H1 (cell line): ENCODE results near the gene CD44. TPM values are rescaled to one million over a fixed set of nuclear protein-coding genes. Genes with fewer than 3 reads are reported as not detected.

Experiments
- CTCF ChIA-PET: fragments of 300-600 bp; sonication (Branson Sonifier 250); formaldehyde crosslinking; loops from one replicate; lab custom pipeline; 2021; ENCODE audit not compliant: partially characterized antibody; lab: Charles Lee
- POLR2A ChIA-PET: fragments of 300-600 bp; sonication (Branson Sonifier 250); formaldehyde crosslinking; loops from one replicate; lab custom pipeline; 2021; ENCODE audit warnings: inconsistent platforms; ENCODE audit not compliant: partially characterized antibody; lab: Charles Lee
- DNase-seq, 2 experiments: peaks; one replicate each; pipeline versions ENCODE4 v3.0.0 to v3.0.0-alpha.2; 2010 to 2022; ENCODE audit warnings: low spot score in 2 of 2, low read depth in 1 of 2, mixed read lengths in 1 of 2
- FAIRE-seq: peaks from 2 replicates; lab custom pipeline; 2011; peaks lifted over from hg19 to GRCh38; lab: Jason Lieb, UNC
- H2AFZ ChIP-seq: 2 replicates; pipeline ENCODE4 v1.8.1; 2012; ENCODE audit warnings: low read length, inconsistent platforms
- H2AK5ac ChIP-seq: 2 replicates; pipeline ENCODE4 v1.6.1; 2013; ENCODE audit warnings: low read depth, low read length
- H2BK120ac ChIP-seq: replicated peaks from 2 replicates; pipeline ENCODE3; 2013; ENCODE audit warnings: low read depth, low read length, inconsistent platforms
- H2BK12ac ChIP-seq: 2 replicates; pipeline ENCODE4 v1.6.1; 2013; ENCODE audit warnings: low read depth, low read length
- H2BK15ac ChIP-seq: 2 replicates; pipeline ENCODE4 v1.6.1; 2013; ENCODE audit warnings: low read length
- H2BK20ac ChIP-seq: 2 replicates; pipeline ENCODE4 v1.6.1; 2013; ENCODE audit warnings: low read length
- H2BK5ac ChIP-seq: 2 replicates; pipeline ENCODE4 v1.6.1; 2013; ENCODE audit warnings: low read depth, low read length
- H3K14ac ChIP-seq: 2 replicates; pipeline ENCODE4 v1.6.1; 2013; ENCODE audit warnings: inconsistent platforms; ENCODE audit not compliant: insufficient read length
- H3K18ac ChIP-seq: 2 replicates; pipeline ENCODE4 v1.6.1; 2013; ENCODE audit warnings: low read length; ENCODE audit errors: extremely low read depth
- H3K23ac ChIP-seq: 2 replicates; pipeline ENCODE4 v1.6.1; 2013; ENCODE audit warnings: inconsistent platforms; ENCODE audit not compliant: insufficient read length
- H3K23me2 ChIP-seq: 2 replicates; pipeline ENCODE4 v1.6.1; 2013; ENCODE audit warnings: low read depth, low read length
- H3K27ac ChIP-seq: 2 replicates; pipeline ENCODE4 v1.6.1; 2011; ENCODE audit warnings: low read depth, low read length, inconsistent platforms
- H3K27me3 ChIP-seq, 4 experiments: replicated peaks in 1 of 4; 1 replicate in 1 of 4; 2 replicates in 3 of 4; pipeline versions ENCODE4 v1.6.1 to v1.8.1; 2011 to 2013; ENCODE audit warnings: low read length in 3 of 4, mild to moderate bottlenecking in 3 of 4, inconsistent platforms in 2 of 4, mixed read lengths in 2 of 4, moderate library complexity in 1 of 4; ENCODE audit not compliant: control insufficient read depth in 3 of 4, insufficient read depth in 3 of 4; ENCODE audit errors: extremely low read depth in 1 of 4
- H3K36me3 ChIP-seq, 4 experiments: 2 replicates each; pipeline versions ENCODE4 v1.6.1 to v1.8.1; 2011 to 2013; ENCODE audit warnings: mild to moderate bottlenecking in 4 of 4, low read length in 3 of 4, moderate library complexity in 2 of 4, control low read depth in 1 of 4, inconsistent platforms in 1 of 4; ENCODE audit not compliant: insufficient read depth in 4 of 4, control insufficient read depth in 2 of 4
- H3K4ac ChIP-seq: replicated peaks from 2 replicates; pipeline ENCODE3; 2013; ENCODE audit warnings: low read length, low read depth, mixed read lengths, inconsistent platforms; ENCODE audit not compliant: insufficient read length
- H3K4me1 ChIP-seq, 4 experiments: replicated peaks in 1 of 4; 1 replicate in 1 of 4; 2 replicates in 3 of 4; pipeline versions ENCODE4 v1.6.1 to v1.8.1; 2011 to 2013; ENCODE audit warnings: low read length in 3 of 4, inconsistent platforms in 2 of 4, mixed read lengths in 1 of 4; ENCODE audit not compliant: insufficient read depth in 4 of 4, control insufficient read depth in 3 of 4
- H3K4me2 ChIP-seq, 2 experiments: 2 replicates each; pipeline versions ENCODE4 v1.6.1 to v1.8.1; 2011 to 2013; ENCODE audit warnings: low read depth in 2 of 2, low read length in 2 of 2, control low read depth in 1 of 2, inconsistent platforms in 1 of 2, mild to moderate bottlenecking in 1 of 2; ENCODE audit not compliant: insufficient read depth in 1 of 2
- H3K4me3 ChIP-seq, 4 experiments: fragments of 200-600, 300-600 bp in 1 of 4; sonication (generic), shearing (Covaris generic), sonication (Bioruptor Twin) in 1 of 4; 2 replicates each; pipeline versions ENCODE4 v1.5.1 to v1.8.1; 2011 to 2016; ENCODE audit warnings: low read length in 4 of 4, low read depth in 3 of 4, control low read depth in 2 of 4, inconsistent platforms in 2 of 4, mild to moderate bottlenecking in 2 of 4, mixed read lengths in 1 of 4, moderate library complexity in 1 of 4; ENCODE audit not compliant: insufficient read depth in 2 of 4; ENCODE audit errors: extremely low read depth in 1 of 4
- H3K56ac ChIP-seq: replicated peaks from 2 replicates; pipeline ENCODE3; 2013; ENCODE audit warnings: low read depth, mild to moderate bottlenecking, mixed read lengths, low read length, inconsistent platforms; ENCODE audit not compliant: insufficient read length
- H3K79me1 ChIP-seq: 2 replicates; pipeline ENCODE4 v1.6.1; 2013; ENCODE audit warnings: low read depth, low read length, control low read depth
- H3K79me2 ChIP-seq, 2 experiments: 2 replicates each; pipeline versions ENCODE4 v1.6.1 to v1.8.1; 2012 to 2013; ENCODE audit warnings: low read length in 2 of 2, mild to moderate bottlenecking in 2 of 2, inconsistent platforms in 1 of 2; ENCODE audit not compliant: insufficient read depth in 2 of 2, control insufficient read depth in 1 of 2
- H3K9ac ChIP-seq, 4 experiments: replicated peaks in 1 of 4; 1 replicate in 1 of 4; 2 replicates in 3 of 4; pipeline versions ENCODE4 v1.6.1 to v1.8.1; 2011 to 2013; ENCODE audit warnings: low read depth in 3 of 4, low read length in 3 of 4, control low read depth in 2 of 4, mild to moderate bottlenecking in 2 of 4, moderate library complexity in 2 of 4, inconsistent platforms in 1 of 4; ENCODE audit errors: extremely low read depth in 1 of 4
- H3K9me3 ChIP-seq, 2 experiments: 2 replicates each; pipeline versions ENCODE4 v1.6.1 to v1.8.1; 2012 to 2013; ENCODE audit warnings: mild to moderate bottlenecking in 2 of 2, moderate library complexity in 2 of 2, control low read depth in 1 of 2, inconsistent platforms in 1 of 2, low read depth in 1 of 2, low read length in 1 of 2, mixed read lengths in 1 of 2; ENCODE audit not compliant: insufficient read depth in 2 of 2
- H4K20me1 ChIP-seq, 2 experiments: replicated peaks in 1 of 2; 2 replicates each; pipeline versions ENCODE3 to v1.8.1; 2011 to 2013; ENCODE audit warnings: inconsistent platforms in 2 of 2, low read length in 2 of 2, mild to moderate bottlenecking in 1 of 2; ENCODE audit not compliant: insufficient read depth in 2 of 2, control insufficient read depth in 1 of 2
- H4K5ac ChIP-seq: 2 replicates; pipeline ENCODE4 v1.6.1; 2013; ENCODE audit warnings: low read length, low read depth, mixed read lengths, inconsistent platforms; ENCODE audit not compliant: insufficient read length
- H4K8ac ChIP-seq: 2 replicates; pipeline ENCODE4 v1.8.0; 2013; ENCODE audit warnings: mild to moderate bottlenecking, moderate library complexity, low read length, inconsistent platforms; ENCODE audit not compliant: insufficient read depth; ENCODE audit errors: extremely low read depth
- H4K91ac ChIP-seq: replicated peaks from 2 replicates; pipeline ENCODE3; 2013; ENCODE audit warnings: low read length, mixed read lengths, inconsistent platforms; ENCODE audit not compliant: insufficient read length
- JUN ChIP-seq: IDR thresholded peaks from 2 replicates; pipeline ENCODE4 v1.6.1; 2011; ENCODE audit warnings: low read depth, mild to moderate bottlenecking, improper control_type of control experiment, low read length
- MAX ChIP-seq: IDR thresholded peaks from 2 replicates; pipeline ENCODE4 v1.6.1; 2012; ENCODE audit warnings: inconsistent platforms
- NRF1 ChIP-seq: IDR thresholded peaks from 2 replicates; pipeline ENCODE4 v1.6.1; 2011; ENCODE audit warnings: mild to moderate bottlenecking, low read depth, low read length, improper control_type of control experiment
- PHF8 ChIP-seq: fragments of 200-600 bp; sonication (generic); conservative IDR thresholded peaks from 2 replicates; pipeline ENCODE4 v1.7.1; 2012; ENCODE audit warnings: low read depth, mild to moderate bottlenecking, inconsistent platforms, low read length, moderate library complexity
- ZNF274 ChIP-seq: IDR thresholded peaks from 2 replicates; pipeline ENCODE4 v1.7.0; 2012; ENCODE audit warnings: low read length, borderline replicate concordance; ENCODE audit errors: extremely low read depth
- WGBS, 2 experiments: shearing (Covaris generic) in 1 of 2; methylation state at CpG; one replicate each; pipeline versions ENCODE4 v1.1.6 to v1.1.7; 2013 to 2015; ENCODE audit warnings: low lambda C conversion rate in 2 of 2, mixed read lengths in 2 of 2, inconsistent platforms in 1 of 2, low coverage in 1 of 2, missing lambda C conversion rate in 1 of 2; ENCODE audit not compliant: insufficient replicate concordance in 2 of 2, insufficient coverage in 1 of 2, insufficient read length in 1 of 2; ENCODE audit errors: extremely low coverage in 1 of 2, missing lambda C conversion rate in 1 of 2; 5-methylcytosine and 5-hydroxymethylcytosine counted together
- polyA plus RNA-seq, 7 experiments: library from polyadenylated mRNA; depleted of rRNA in 3 of 7; stranded (reverse) in 5 of 7; unstranded in 2 of 7; fragments of >200 nt in 5 of 7; fragments of 200-250 nt in 2 of 7; gene quantifications; 1 replicate in 5 of 7; 2 replicates in 1 of 7; 4 replicates in 1 of 7; pipeline versions ENCODE4 v1.2.1 to v1.2.3, GENCODE V29; 2011 to 2013; ENCODE audit warnings: missing spikeins in 2 of 7, mixed read lengths in 2 of 7
- total RNA-seq: library from RNA; stranded (reverse); fragmentation: NEBNext Ultra II Directional; extraction: Animal tissue kit (Norgen Biotek cat#: 25700); gene quantifications from 2 replicates; pipeline ENCODE4 v1.2.1, GENCODE V29; 2021

CD44 gene
- total and polyA plus RNA-seq, 2 of the 8 experiments (the other 6 are each of a cell fraction or from before 2014, with no cell fraction given) = 11.8 to 13.7 TPM

GRCh38 chr11:35165423-35166368 is 26.7 kb downstream of the CD44 start:
- no peak overlapping the region for H3K4me2 ChIP-seq
- CTCF ChIA-PET = interaction anchor here (0.9 to 3.6 kb wide), 5 partner anchors 9 to 26 kb away, joined by 3 to 12 read pairs (median 4); partner anchors contain the start of gene CD44
- no peak overlapping the region for H2AK5ac ChIP-seq
- H2BK120ac ChIP-seq = no peak overlapping the region
- no peak overlapping the region for H4K91ac ChIP-seq
- H3K4me1 ChIP-seq = peaks cover 2 to 9% (median 6%) of the 10 kb centered on the region in 4 experiments; a peak in 5 of 7 replicates
- no peak overlapping the region for H2BK12ac ChIP-seq
- H2BK15ac ChIP-seq = no peak overlapping the region
- H3K79me2 ChIP-seq = no peaks in the 10 kb centered on the region
- H4K5ac ChIP-seq = no peak overlapping the region
- no peak overlapping the region for H3K4me3 ChIP-seq
- no peaks in the 10 kb centered on the region for H3K79me1 ChIP-seq
- WGBS, 2 experiments = 83% methylated on average over 8 of the region's 8 CpGs; no CpG with 5 or more reads in 1 of the 2 experiments
- H3K14ac ChIP-seq = no peak overlapping the region
- no peak overlapping the region for H3K9ac ChIP-seq
- H4K20me1 ChIP-seq = no peaks in the 10 kb centered on the region
- no peaks in the 10 kb centered on the region for H3K27me3 ChIP-seq
- no peak overlapping the region for H3K27ac ChIP-seq
- DNase-seq (no peak), FAIRE-seq (no peak)
- H2BK20ac ChIP-seq = no peak overlapping the region
- no peak overlapping the region for H2BK5ac ChIP-seq
- H3K9me3 ChIP-seq = no peaks in the 10 kb centered on the region
- POLR2A ChIA-PET = no interaction called here
- H2AFZ ChIP-seq = no peak overlapping the region
- H3K36me3 ChIP-seq = no peaks in the 10 kb centered on the region
- no peak for TF ChIP-seq PHF8
- TF ChIP-seq NRF1 = no peak
- no peak for TF ChIP-seq ZNF274
- no peak for TF ChIP-seq JUN
- TF ChIP-seq MAX = no peak
- H3K4ac ChIP-seq = no peak overlapping the region
- no peaks in the 10 kb centered on the region for H3K23me2 ChIP-seq
- no peak overlapping the region for H4K8ac ChIP-seq
- no peak overlapping the region for H3K18ac ChIP-seq
- no peak overlapping the region for H3K56ac ChIP-seq
- H3K23ac ChIP-seq = no peak overlapping the region
